Pons (tissue), 1 donor: Measurements from ENCODE around the gene PBOV1.
"Not testable (repeated sequence)": the region's sequence is repeated elsewhere in the genome, so short reads cannot be mapped to it uniquely, and the experiment has no call there.

Experiments used
- DNase-seq: peaks from one replicate; pipeline ENCODE4 v3.0.0-alpha.2; 2016; ENCODE audit warnings: low spot score

PBOV1 gene

GRCh38 chr6:138237463-138237862, 19.2 kb upstream of the PBOV1 start:
- no peak for DNase-seq

- no peak for DNase-seq
Measured at GRCh38 chr6:138235693-138236092, 17.4 kb upstream of the PBOV1 start.

- no peak for DNase-seq
Measured at GRCh38 chr6:138235205-138235604, 16.9 kb upstream of the PBOV1 start.

- no peak for DNase-seq
Measured at GRCh38 chr6:138234363-138234762, 16.1 kb upstream of the PBOV1 start.

GRCh38 chr6:138231381-138231886, 13.1 kb upstream of the PBOV1 start:
- no peak for DNase-seq

- no peak for DNase-seq
Measured at GRCh38 chr6:138230759-138231380, 12.6 kb upstream of the PBOV1 start.

- DNase-seq = no peak
Measured at GRCh38 chr6:138230221-138230620, 11.9 kb upstream of the PBOV1 start.

- DNase-seq = no peak
Measured at GRCh38 chr6:138229663-138230179, 11.4 kb upstream of the PBOV1 start.

GRCh38 chr6:138229072-138229471, 10.8 kb upstream of the PBOV1 start:
- no peak for DNase-seq

GRCh38 chr6:138227316-138227781, 9.1 kb upstream of the PBOV1 start:
- DNase-seq = no peak

- no peak for DNase-seq
Measured at GRCh38 chr6:138226700-138227315, 8.5 kb upstream of the PBOV1 start.

- DNase-seq = no peak
Measured at GRCh38 chr6:138225953-138226352, 7.7 kb upstream of the PBOV1 start.

GRCh38 chr6:138222901-138223546, 4.7 kb upstream of the PBOV1 start:
- no peak for DNase-seq

- DNase-seq = no peak
Measured at GRCh38 chr6:138219901-138220300, 1.6 kb upstream of the PBOV1 start.

GRCh38 chr6:138219398-138219797, 1.1 kb upstream of the PBOV1 start:
- DNase-seq = no peak

GRCh38 chr6:138215093-138215782, 3.1 kb downstream of the PBOV1 start:
- no peak for DNase-seq

GRCh38 chr6:138212530-138212929, 5.8 kb downstream of the PBOV1 start:
- not testable (repeated sequence) for DNase-seq

- no peak for DNase-seq
Measured at GRCh38 chr6:138211601-138212000, 6.7 kb downstream of the PBOV1 start.

- DNase-seq = peak; percentile 87
Measured at GRCh38 chr6:138211048-138211581, 7.2 kb downstream of the PBOV1 start.

GRCh38 chr6:138206862-138207261, 11.4 kb downstream of the PBOV1 start:
- DNase-seq = no peak

GRCh38 chr6:138205437-138206094, 12.7 kb downstream of the PBOV1 start:
- DNase-seq = no peak
